MCF 10A (cell line): ENCODE results near the gene NSD1. TPM values are rescaled to one million over a fixed set of nuclear protein-coding genes. Genes with fewer than 3 reads are reported as not detected.

Experiments
- BruUV-seq: library from RNA; stranded (reverse); fragments of 400-500 nt; replicated peaks from 2 replicates; lab custom pipeline; 2021; lab: Mats Ljungman, UMichigan
- CTCF ChIA-PET: fragments of 300-600 bp; sonication (Branson Sonifier 250); formaldehyde crosslinking; extraction: SDS; loops from one replicate; lab custom pipeline; 2021; ENCODE audit warnings: antibody characterized with exemption, inconsistent platforms; lab: Yijun Ruan, JAX
- POLR2A ChIA-PET: fragments of 300-600, 350-650 bp; sonication (Branson Sonifier 250); formaldehyde crosslinking; extraction: SDS; loops from one replicate; lab custom pipeline; 2020; ENCODE audit warnings: antibody characterized with exemption, inconsistent platforms; lab: Yijun Ruan, JAX
- DNase-seq: peaks from one replicate; pipeline ENCODE4 v3.0.0-alpha.2; 2018; ENCODE audit not compliant: unreplicated experiment
- H3K27ac Mint-ChIP-seq: one replicate; pipeline ENCODE4 v1.8.0; 2022; ENCODE audit warnings: mild to moderate bottlenecking, low read depth, mixed read lengths; ENCODE audit not compliant: unreplicated experiment
- H3K27me3 Mint-ChIP-seq: one replicate; pipeline ENCODE4 v1.8.0; 2022; ENCODE audit warnings: mixed read lengths; ENCODE audit not compliant: insufficient read depth, unreplicated experiment
- H3K36me3 Mint-ChIP-seq: one replicate; pipeline ENCODE4 v1.8.0; 2022; ENCODE audit warnings: mild to moderate bottlenecking, moderate library complexity, mixed read lengths; ENCODE audit not compliant: insufficient read depth, unreplicated experiment
- H3K4me1 Mint-ChIP-seq: one replicate; pipeline ENCODE4 v1.8.0; 2022; ENCODE audit warnings: mixed read lengths; ENCODE audit not compliant: insufficient read depth, unreplicated experiment
- H3K4me3 Mint-ChIP-seq: one replicate; pipeline ENCODE4 v1.8.0; 2022; ENCODE audit warnings: mild to moderate bottlenecking, moderate library complexity, mixed read lengths; ENCODE audit not compliant: unreplicated experiment
- H3K9me3 Mint-ChIP-seq: one replicate; pipeline ENCODE4 v1.8.0; 2022; ENCODE audit warnings: mixed read lengths; ENCODE audit not compliant: unreplicated experiment
- intact Hi-C: fragments of 100-400 bp; cut with micrococcal nuclease; formaldehyde crosslinking; loops from 2 replicates; pipeline ENCODE4 v1.14.1; 2022
- total RNA-seq: library from RNA; stranded (reverse); gene quantifications from 2 replicates; pipeline ENCODE4 v1.2.3, GENCODE V29; 2022
- TF ChIP-seq, protein P1 (sequence below): fragments of 200-600 bp; IDR thresholded peaks from one replicate; pipeline ENCODE4 v1.8.0; 2022; ENCODE audit warnings: antibody characterized with exemption, mild to moderate bottlenecking; ENCODE audit not compliant: unreplicated experiment

Gene NSD1
- total RNA-seq, 1 experiment from 2014 or later = 110 TPM

DNA sequence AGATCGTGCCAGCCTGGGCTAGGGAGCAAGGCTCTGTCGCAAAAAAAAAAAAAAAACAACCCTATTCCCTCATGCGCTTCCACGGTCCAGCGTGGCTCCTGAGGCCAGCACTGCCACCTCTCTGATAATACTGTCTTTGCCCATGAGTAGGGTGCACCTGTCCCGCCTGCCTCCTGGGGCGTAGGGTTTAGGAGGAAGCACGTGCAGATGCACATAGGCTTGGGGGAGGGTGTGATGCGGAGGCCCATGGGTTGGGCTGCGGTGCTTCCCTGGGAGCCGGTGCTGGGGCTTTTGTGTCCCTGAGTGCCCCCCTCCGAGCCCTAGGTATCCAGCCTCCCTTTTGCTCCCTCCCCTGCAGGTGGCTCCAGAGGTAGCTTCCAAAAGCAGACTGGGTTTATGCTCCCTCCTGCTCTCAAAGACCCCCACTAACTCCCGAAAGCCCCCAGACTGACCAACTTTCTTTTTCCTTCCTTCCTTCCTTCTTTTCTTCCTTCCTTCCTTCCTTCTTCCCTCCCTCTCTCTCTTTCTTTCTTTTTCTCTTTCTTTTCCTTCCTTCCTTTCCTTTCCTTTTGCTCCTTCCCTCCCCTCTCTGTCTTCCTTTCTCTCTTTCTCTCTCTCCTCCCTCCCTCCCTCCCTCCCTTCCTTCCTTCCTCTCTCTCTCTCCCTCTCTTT lies 34.0 kb upstream of the NSD1 start:
- Mint-ChIP-seq H3K27me3 (peaks cover 23% of the 10 kb centered on the region), H3K27ac (no peak overlapping the region), H3K4me1 (peaks cover 6% of the 10 kb centered on the region), H3K36me3 (no peaks in the 10 kb centered on the region), H3K9me3 (no peaks in the 10 kb centered on the region), H3K4me3 (no peak overlapping the region)
- intact Hi-C loops = no loop called here
- ChIA-PET POLR2A (interaction anchor here (0.5 kb wide), 1 partner anchor 118 kb away, joined by 4 read pairs; no protein-coding TSS in a partner anchor), CTCF (interaction anchor here (0.7 to 1.6 kb wide), 5 partner anchors 11 to 290 kb away, joined by 3 to 12 read pairs (median 3); partner anchors contain the start of gene FGFR4)
- DNase-seq = no peak
- no TSS peak for BruUV-seq
- TF ChIP-seq, protein P1, sequence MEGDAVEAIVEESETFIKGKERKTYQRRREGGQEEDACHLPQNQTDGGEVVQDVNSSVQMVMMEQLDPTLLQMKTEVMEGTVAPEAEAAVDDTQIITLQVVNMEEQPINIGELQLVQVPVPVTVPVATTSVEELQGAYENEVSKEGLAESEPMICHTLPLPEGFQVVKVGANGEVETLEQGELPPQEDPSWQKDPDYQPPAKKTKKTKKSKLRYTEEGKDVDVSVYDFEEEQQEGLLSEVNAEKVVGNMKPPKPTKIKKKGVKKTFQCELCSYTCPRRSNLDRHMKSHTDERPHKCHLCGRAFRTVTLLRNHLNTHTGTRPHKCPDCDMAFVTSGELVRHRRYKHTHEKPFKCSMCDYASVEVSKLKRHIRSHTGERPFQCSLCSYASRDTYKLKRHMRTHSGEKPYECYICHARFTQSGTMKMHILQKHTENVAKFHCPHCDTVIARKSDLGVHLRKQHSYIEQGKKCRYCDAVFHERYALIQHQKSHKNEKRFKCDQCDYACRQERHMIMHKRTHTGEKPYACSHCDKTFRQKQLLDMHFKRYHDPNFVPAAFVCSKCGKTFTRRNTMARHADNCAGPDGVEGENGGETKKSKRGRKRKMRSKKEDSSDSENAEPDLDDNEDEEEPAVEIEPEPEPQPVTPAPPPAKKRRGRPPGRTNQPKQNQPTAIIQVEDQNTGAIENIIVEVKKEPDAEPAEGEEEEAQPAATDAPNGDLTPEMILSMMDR = no peak

- ChIA-PET CTCF (interaction anchor here (0.6 to 2.8 kb wide), 5 partner anchors 10 to 176 kb away, joined by 3 to 11 read pairs (median 4); partner anchors contain the start of gene FGFR4), POLR2A (interaction anchor here (0.6 kb wide), 1 partner anchor 8 kb away, joined by 3 read pairs; no protein-coding TSS in a partner anchor)
- intact Hi-C loops = no loop called here
- Mint-ChIP-seq H3K27me3 (peaks cover 23% of the 10 kb centered on the region), H3K36me3 (no peaks in the 10 kb centered on the region), H3K9me3 (no peaks in the 10 kb centered on the region), H3K4me3 (no peak overlapping the region), H3K4me1 (no peaks in the 10 kb centered on the region), H3K27ac (no peak overlapping the region)
- no peak for DNase-seq
- TF ChIP-seq, protein P1 = no peak
- no TSS peak for BruUV-seq
Measured at GRCh38 chr5:177100714-177101121, 32.9 kb upstream of the NSD1 start.

GRCh38 chr5:177103523-177104253 lies 29.9 kb upstream of the NSD1 start:
- Mint-ChIP-seq H3K4me3 (no peak overlapping the region), H3K4me1 (no peaks in the 10 kb centered on the region), H3K27me3 (peaks cover 34% of the 10 kb centered on the region), H3K9me3 (no peaks in the 10 kb centered on the region), H3K27ac (no peak overlapping the region), H3K36me3 (no peaks in the 10 kb centered on the region)
- CTCF ChIA-PET = interaction anchor here (0.7 to 1.5 kb wide), 3 partner anchors 10 to 36 kb away, joined by 4 to 8 read pairs (median 8); no protein-coding TSS in a partner anchor
- no TSS peak for BruUV-seq
- DNase-seq = no peak
- intact Hi-C loops = no loop called here
- TF ChIP-seq, protein P1 = no peak
- POLR2A ChIA-PET = no interaction called here
